ENCODE data around the gene MYG1.

MYG1 gene

DNA sequence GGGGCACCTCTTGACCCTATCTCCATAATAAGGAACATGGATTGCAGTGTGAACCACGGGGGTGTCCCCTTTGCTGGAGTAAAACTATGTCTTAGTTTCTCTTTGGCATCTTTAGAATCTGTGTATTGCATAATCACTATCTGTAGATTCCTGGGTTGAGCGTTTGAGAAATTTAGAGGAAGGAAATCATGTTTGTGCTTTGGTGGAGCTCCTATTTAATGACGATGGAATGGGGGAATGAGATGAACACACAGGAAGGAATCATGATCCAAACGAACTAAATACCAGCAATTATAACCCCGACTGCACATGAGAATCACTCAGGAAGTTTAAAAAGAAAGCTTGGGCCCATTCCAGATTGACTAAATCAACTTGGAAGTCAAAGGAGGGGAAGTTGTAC is 1.3 kb upstream of the MYG1 start:
- TF ChIP-seq GATA3 (IDR thresholded peaks at IDR 0.05; ENCODE audit: low read depth, low read length) (no peak), GATA2 (IDR thresholded peaks at IDR 0.05; ENCODE audit: low read depth, low read length) (no peak)

DNA sequence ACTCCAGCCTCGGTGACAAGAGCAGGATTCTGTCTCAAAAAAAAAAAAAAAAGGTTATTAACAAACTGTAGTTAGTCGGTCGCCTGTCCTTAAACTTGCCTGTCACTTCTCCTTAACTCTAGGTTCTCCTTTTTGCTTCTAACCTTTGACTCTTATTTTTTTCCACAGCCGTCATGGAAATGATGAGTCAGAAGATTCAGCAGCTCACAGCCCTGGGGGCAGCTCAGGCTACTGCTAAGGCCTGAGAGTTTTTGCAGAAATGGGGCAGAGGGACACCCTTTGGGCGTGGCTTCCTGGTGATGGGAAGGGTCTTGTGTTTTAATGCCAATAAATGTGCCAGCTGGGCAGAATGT is 418 bp upstream of the MYG1 start:
- no peak for TF ChIP-seq GATA3 (IDR thresholded peaks at IDR 0.05; ENCODE audit: low read depth, low read length)
- no peak for TF ChIP-seq GATA2 (IDR thresholded peaks at IDR 0.05; ENCODE audit: low read depth, low read length)

DNA sequence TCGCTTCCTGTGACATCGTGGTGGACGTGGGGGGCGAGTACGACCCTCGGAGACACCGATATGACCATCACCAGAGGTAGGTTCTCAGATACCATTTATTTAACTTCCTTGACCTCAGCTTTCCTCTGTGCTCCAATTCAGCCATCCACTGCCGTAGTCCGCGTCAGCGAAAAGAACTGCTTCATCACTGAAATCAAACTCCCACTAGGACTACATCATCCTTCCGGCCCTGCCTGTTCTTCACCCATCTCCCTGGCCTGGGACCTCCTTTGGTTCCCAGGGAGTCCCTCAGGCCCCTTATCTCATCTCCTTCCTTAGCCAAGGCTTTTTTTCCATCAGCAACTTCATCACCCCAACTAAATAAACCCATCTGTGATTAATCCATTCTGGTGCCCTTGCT is 692 bp downstream of the MYG1 start:
- TF ChIP-seq GATA2 (IDR thresholded peaks at IDR 0.05; ENCODE audit: low read depth, low read length) (no peak), GATA3 (IDR thresholded peaks at IDR 0.05; ENCODE audit: low read depth, low read length) (no peak)

DNA sequence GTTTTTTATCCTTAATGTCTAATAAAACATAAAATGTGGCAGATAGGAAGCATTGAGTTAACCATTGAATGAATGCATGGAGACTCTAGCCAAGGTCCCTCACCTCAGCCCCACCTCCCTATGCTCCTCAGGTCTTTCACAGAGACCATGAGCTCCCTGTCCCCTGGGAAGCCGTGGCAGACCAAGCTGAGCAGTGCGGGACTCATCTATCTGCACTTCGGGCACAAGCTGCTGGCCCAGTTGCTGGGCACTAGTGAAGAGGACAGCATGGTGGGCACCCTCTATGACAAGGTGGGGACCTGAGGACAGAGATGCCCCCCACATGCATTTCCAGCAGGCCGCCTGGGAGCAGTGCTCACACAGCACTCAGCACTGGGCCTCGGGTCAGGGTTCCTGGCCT is 3.4 kb downstream of the MYG1 start:
- no peak for TF ChIP-seq GATA2 (IDR thresholded peaks at IDR 0.05; ENCODE audit: low read depth, low read length)
- no peak for TF ChIP-seq GATA3 (IDR thresholded peaks at IDR 0.05; ENCODE audit: low read depth, low read length)

DNA sequence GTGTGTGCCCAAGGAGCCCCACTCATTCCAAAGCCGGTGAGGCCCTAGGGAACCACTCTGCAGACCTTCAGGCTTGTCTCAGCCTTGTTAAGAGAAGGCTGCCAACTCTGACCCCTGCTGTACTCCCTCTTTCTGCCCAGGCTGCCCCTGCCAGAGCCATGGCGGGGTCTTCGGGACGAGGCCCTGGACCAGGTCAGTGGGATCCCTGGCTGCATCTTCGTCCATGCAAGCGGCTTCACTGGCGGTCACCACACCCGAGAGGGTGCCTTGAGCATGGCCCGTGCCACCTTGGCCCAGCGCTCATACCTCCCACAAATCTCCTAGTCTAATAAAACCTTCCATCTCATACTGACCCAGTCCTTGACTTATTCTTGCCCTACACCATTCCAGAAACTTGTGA is 7.3 kb downstream of the MYG1 start:
- TF ChIP-seq GATA3 (IDR thresholded peaks at IDR 0.05; ENCODE audit: low read depth, low read length) = no peak
- no peak for TF ChIP-seq GATA2 (IDR thresholded peaks at IDR 0.05; ENCODE audit: low read depth, low read length)

DNA sequence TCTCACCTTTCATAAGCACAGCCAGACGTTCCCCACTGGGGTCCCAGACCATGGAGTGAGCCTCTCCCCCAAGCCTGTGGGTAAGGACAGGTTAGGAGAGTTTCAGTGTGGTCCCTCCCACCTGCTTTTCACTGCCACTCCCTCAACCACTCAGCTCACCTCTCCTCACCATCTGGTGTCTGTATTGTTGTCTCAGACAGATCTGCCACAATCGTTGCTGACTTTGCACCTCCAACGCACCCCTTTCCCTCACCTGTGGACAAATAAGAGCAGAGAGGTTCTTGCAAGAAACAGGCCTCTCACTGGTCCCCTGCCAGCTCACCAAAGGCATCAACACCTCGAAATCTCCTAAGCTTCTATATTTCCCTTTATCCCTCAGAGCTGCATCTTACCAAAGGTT is 8.8 kb downstream of the MYG1 start:
- TF ChIP-seq GATA3 (IDR thresholded peaks at IDR 0.05; ENCODE audit: low read depth, low read length) = no peak
- TF ChIP-seq GATA2 (IDR thresholded peaks at IDR 0.05; ENCODE audit: low read depth, low read length) = no peak

DNA sequence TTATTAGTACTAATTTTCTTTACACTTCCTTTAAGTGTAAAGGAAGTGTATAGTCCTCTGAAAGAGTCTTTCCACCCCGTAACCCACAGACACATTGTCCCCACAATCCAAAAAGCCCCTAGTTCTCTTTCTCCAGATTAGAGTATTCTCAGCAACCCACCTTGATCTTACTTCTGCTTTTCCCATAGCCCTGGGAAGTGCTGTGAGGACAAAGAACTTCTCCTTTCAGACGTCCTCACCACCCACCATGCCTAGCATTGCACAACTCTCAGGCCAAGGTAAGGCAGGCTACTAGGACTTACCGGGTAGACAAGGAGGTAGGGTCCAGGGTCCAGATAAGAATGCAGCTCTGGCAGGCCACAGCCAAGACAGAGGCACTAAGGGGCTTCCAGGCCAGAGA is 14.5 kb downstream of the MYG1 start:
- no peak for TF ChIP-seq GATA2 (IDR thresholded peaks at IDR 0.05; ENCODE audit: low read depth, low read length)
- TF ChIP-seq GATA3 (IDR thresholded peaks at IDR 0.05; ENCODE audit: low read depth, low read length) = no peak

DNA sequence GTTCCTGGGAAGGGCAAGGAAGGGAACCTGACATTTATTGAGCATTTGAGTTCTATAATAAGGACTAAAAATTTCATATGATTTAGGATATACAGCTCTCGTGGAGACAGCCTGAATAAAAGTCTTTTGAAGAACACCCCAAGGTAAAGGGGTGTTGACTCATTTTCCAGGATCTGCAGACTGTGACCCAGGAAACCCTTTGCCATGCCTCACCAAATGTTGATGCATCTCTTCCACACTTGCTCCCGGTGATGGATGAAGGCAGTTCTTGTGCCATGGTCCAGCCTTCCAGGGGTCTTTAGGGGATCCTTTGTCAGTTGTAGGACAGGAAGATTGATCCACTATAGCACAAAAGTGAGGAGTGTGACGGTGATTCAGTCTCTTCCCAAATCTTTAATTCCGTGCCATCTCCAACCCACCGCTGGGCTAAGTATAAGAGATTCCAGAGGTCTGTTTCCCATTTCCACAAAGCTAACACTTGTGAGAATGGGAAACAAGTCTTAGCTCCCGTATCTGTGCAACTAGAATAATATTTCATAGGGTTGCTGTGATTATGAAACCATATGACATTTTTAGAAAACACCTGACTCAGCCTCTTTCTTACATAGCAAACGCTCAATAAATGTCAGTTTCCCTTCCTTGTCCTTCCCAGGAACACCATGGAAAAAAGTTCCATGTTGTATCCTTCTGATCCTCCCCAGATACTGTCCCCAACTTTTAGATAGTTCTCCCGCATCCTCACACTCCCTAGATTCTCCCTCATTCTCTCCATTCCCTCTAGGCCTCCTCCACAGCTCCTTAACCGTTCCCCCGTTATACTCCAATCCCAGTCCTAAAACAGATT is 21.1 kb downstream of the MYG1 start:
- TF ChIP-seq GATA3 (IDR thresholded peaks at IDR 0.05; ENCODE audit: low read depth, low read length) = no peak
- TF ChIP-seq GATA2 (IDR thresholded peaks at IDR 0.05; ENCODE audit: low read depth, low read length) = no peak

DNA sequence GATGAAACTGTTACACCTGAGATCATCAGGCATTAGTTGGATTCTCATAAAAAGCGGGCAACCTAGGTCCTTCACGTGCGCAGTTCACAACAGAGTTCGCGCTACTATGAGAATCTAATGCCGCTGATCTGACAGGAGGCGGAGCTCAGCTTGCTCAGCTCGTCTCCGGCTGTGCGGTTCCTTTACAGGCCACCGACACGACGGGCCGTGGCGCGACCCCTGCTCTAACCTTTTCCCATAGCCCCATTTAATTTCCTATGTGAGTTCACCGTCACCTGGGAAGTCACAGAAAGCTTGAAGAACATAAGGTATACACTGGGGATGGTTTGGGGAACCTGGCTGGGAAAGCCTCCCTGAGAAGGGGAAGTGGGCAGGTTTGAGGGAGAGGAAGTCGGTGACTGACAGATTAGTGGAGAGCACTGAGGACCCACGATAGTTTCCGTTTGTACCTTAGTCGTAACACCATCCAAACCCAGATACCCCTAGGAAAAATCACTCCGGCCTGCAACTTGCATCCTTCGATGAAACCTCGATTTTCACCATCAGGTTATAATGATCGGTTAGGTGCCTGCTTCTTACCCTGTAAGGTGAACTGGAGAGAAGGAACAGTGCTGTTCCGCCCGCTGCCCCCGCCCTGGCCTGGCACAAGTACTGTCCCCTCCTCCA is 24.8 kb downstream of the MYG1 start:
- TF ChIP-seq GATA2 (IDR thresholded peaks at IDR 0.05; ENCODE audit: low read depth, low read length) = no peak
- no peak for TF ChIP-seq GATA3 (IDR thresholded peaks at IDR 0.05; ENCODE audit: low read depth, low read length)

DNA sequence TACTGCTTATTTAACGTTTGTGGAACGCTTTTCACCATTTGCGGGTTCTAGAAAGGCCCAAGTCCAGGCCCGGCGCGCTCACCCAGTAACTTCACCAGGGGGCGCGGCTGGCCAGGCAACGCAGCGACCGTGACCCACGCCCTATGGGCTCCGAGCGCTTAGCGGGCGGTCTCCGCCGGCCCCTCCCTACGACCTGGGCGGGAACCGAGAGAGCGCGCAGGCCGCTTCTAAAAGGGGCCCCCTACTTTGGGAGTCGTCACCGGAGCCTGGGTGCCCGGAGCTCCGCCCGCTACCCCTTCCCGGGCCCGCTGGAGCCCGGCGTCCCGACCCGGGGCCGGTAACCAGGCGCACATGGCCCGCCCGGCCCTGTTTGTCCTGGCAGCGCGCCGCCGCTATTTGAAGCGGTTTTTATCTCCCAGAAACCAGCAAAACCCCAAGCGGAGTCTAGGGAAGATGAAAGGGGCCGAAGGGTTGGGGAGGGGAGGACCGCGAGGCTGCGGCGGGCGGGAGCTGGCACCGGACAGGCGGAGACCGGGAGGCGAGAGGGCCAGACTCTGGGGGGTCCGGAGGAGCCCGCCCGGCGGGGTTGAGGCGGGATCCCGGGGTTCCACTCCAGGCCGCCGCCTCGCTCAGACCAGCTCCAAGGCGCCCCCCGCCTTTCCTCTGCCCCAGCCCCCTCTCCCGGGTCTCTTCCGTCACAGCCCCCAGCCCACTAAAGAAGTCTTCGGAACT is 25.4 kb downstream of the MYG1 start:
- TF ChIP-seq GATA3 (IDR thresholded peaks at IDR 0.05; ENCODE audit: low read depth, low read length) = no peak
- no peak for TF ChIP-seq GATA2 (IDR thresholded peaks at IDR 0.05; ENCODE audit: low read depth, low read length)

DNA sequence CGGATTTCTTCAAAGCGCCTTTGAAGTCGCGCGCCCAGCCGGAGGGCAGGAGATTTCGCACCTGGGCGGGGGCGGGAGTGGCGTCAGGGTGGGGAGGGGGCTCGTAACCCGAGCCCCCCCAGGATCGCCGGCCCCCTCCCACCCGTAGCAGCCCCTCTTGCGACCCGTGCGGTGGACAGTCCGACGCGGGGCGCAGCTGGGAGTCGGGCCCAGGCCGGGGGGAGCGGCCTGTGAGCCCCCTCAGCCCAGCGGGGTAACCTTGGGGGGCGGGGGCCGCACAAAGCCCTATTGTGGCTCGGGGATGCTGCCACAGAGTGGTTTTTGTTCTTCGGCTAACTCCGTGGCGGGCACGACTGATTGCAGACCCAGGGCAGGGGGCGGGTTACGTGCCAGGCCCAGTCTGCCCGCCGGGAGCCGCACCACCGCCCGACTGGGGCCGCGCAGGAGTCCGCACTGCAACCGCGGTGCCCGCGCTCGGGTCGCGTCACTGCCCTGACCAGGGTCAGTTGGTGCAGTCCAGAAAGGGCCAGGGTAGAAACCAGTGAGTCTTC is 26.1 kb downstream of the MYG1 start:
- TF ChIP-seq GATA3 (IDR thresholded peaks at IDR 0.05; ENCODE audit: low read depth, low read length) (no peak), GATA2 (IDR thresholded peaks at IDR 0.05; ENCODE audit: low read depth, low read length) (no peak)

DNA sequence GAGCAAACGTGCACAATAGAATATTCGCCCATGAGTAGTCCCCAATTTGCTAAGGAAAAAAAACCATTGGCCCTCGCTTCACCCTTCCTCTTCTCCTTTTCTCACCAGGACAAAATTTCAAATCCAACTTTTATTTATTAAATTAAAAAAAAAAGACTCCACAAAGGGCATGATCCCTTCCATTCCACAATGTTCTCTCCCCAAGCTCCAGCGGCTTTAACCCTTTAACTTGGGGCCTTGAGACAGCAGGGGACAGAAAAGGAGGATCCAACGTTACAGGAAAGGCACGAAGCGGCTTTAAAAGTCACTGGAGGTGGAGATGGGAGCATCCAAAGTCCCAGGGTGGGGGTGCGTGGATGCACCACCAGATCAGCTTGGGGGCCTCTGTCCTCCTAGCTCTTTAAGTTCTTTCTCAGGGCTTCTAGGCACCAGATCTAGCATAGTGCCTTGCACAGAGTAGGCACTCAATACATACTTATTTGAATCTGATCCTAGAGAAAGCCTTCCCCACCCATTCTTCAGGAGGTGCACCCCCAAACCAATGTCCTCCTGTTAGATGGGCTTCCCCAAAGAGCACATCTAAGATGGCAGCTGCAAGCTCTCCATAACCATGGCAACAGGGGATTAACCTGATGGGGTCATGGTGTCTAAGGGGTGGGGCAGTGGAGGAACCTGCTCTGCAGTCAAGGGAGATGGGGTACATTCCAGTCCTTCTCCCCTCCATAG is 27.1 kb downstream of the MYG1 start:
- TF ChIP-seq GATA3 (IDR thresholded peaks at IDR 0.05; ENCODE audit: low read depth, low read length) = no peak
- no peak for TF ChIP-seq GATA2 (IDR thresholded peaks at IDR 0.05; ENCODE audit: low read depth, low read length)

DNA sequence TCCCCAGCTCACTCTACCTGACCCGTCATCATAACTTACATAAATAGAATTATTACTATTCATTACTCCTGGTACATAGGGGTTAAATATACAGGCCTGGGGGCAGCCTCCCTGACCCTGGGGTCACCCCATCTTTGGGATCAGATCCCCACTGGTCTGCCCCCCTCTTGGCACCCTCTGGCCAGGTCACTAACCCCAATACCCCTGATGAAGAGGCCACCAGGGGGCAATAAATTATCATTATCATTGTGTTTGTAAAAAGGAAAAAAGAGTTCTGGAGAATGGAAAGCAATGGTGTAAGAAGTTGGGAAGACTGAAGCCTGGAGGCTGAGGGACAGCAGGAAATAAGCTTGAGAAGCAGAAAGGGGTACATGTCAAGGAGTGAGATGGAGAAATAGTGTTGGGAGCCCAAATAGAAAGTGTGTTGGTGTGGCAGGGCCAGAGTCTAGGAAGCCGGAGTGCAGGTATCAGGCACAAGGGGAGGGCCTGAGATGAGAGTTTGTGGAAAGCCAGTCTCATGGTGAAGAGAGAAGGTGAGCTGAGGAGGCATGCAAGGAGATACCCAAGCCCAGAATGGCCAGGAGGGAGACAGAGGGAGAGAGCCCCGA is 28.0 kb downstream of the MYG1 start:
- TF ChIP-seq GATA3 (IDR thresholded peaks at IDR 0.05; ENCODE audit: low read depth, low read length) (no peak), GATA2 (IDR thresholded peaks at IDR 0.05; ENCODE audit: low read depth, low read length) (no peak)
